ENCODE results near the gene IBA57.
A peak's percentile ranks its signal among the peaks of the same experiment; 100 is the strongest.
"Not testable (repeated sequence)": the region's sequence is repeated elsewhere in the genome, so short reads cannot be mapped to it uniquely, and the experiment has no call there.

The IBA57 gene

DNA sequence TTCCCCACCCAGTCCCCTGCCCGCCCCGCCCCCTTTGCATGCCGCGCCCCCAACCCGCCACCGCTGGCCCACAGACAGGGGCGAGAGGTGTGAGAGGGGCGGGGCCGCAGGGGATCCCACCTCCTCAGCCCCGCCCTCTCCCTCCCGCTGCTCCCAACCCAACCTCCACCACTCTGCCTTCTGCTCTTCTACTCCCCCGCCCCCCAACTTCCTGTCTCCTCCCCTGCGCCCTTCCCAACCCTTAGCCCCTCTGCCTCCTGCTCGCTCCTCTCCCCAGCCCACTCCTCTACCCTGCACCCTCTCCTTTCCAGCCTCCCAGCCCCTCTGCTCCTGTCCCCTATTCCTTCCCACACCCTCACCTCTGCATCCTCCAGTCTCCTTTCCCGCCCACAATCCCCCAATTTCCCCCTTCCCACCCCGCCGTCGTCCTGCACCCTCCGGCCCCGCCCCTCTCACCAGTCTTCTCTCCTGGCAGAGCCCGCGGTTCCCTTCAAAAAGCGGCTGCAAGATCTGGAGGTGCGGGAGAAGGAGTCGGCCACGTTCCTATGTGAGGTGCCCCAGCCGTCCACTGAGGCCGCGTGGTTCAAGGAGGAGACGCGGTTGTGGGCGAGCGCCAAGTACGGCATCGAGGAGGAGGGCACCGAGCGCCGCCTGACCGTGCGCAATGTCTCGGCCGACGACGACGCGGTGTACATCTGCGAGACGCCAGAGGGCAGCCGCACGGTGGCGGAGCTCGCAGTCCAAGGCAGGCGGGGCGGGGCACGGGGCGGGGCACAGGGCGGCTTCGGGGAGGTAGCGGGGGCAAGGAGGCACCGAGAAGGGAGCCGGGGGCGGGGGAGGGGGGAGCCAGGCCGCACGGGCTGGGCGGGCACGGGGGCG is 47.6 kb downstream of the IBA57 start:
- DNase-seq (ENCODE audit: low read depth): peak; percentile 73

GRCh38 chr1:228213917-228214808 is 48.6 kb downstream of the IBA57 start:
- DNase-seq (ENCODE audit: low read depth): no peak

DNA sequence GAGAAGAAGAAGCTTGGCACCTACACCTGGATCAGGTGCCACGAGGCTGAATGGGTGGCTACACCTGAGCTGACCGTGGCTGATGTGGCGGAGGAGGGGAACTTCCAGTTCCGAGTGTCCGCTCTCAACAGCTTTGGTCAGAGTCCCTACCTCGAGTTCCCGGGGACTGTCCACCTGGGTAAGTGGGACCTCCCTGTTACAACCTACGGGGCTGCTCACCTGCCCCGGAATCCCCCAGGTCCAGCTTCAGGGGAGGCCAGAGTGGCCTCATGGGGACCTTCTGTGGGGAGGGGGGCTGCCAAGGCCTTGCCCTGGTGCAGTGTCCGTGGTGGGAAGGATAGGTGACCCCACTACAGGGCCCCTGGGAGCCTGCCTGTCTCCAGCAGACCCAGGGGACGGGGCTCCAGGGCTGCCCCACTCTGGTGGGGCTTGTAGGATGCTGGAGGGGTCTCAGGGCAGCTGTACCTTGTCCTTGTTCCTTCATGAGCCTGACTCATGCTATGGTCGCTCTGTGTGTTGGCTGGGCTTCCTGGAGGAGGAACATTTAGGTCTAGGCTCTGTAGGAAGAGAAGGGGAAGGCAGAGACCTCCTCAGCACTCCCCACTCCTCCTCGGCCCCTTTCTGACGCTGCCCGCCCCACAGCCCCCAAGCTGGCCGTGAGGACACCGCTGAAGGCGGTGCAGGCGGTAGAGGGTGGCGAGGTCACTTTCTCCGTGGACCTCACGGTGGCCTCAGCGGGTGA is 49.5 kb downstream of the IBA57 start:
- DNase-seq (ENCODE audit: low read depth): no peak

GRCh38 chr1:228215663-228216116 is 50.1 kb downstream of the IBA57 start:
- no peak for DNase-seq (ENCODE audit: low read depth)

- no peak for DNase-seq (ENCODE audit: low read depth)
Observed at GRCh38 chr1:228216371-228217320, 51.0 kb downstream of the IBA57 start.

DNA sequence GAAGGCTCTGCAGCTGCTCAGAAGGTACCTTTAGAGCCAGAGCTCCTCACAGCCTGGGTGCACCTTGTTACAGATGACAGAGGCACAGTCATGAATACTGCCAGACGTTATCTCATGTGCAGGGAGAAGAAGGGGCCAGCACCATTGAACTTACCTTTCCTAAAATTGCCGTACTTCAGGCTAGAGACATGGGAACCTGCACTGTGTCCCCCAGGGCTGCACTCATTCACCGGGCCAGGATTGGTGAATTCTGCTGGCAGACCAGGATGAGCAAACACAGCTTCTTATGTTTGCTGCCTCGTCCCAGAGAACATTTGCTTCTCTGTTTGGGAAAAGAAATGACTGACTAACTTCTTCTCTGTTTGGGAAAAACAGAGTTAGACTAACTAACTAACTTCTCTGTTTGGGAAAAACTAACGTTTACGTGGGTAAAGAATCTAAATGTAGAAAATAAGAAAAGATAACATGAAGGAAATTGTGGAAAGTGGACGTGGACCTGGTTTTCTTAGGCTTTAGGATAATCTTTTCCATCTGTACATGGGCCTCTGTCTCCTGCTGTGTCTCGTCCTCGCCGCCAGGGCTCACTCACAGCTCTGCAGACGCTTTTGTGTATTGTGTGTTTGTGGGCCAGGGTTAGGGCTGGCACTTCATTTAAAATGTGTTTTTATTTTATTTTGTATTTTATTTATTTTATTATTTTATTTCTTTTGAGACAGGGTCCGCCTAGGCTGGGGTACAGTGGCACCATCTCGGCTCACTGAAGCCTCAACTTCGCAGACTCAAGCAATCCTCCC is 52.1 kb downstream of the IBA57 start:
- DNase-seq (ENCODE audit: low read depth): no peak

DNA sequence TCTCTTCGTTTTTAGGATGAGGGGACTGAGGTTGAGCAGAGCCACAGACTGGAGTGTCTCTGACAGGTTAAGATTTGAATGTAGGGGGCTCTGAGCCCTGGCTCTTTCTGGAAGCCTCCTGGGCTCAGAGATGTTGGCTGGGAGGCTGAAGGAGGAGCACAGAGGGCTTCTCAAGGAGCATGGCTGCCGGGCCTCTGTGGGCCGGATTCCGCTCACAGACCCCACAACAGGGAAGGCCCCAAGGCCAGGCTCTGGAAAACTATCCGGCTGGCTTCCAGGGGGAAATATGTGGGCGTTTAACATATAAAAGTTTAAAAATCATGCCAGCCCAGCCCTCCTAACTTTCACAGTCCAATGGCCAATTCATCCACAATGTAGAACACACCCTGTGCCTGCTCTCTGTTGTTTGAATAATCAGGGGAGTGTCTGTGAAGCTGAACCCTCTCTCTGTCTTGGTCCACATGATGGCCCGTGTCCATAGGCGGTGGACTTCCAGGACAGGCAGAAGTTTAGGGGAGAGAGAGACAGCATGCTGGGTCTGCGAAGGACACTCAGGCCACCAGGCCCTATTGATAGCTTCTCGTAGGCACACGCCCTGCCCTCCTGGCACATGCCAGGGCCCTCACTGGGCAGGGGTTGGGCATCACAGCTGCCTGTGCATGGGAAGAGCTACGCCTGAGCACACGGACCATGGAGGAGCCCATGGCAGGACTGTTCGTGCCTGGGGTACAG is 53.1 kb downstream of the IBA57 start:
- no peak for DNase-seq (ENCODE audit: low read depth)

DNA sequence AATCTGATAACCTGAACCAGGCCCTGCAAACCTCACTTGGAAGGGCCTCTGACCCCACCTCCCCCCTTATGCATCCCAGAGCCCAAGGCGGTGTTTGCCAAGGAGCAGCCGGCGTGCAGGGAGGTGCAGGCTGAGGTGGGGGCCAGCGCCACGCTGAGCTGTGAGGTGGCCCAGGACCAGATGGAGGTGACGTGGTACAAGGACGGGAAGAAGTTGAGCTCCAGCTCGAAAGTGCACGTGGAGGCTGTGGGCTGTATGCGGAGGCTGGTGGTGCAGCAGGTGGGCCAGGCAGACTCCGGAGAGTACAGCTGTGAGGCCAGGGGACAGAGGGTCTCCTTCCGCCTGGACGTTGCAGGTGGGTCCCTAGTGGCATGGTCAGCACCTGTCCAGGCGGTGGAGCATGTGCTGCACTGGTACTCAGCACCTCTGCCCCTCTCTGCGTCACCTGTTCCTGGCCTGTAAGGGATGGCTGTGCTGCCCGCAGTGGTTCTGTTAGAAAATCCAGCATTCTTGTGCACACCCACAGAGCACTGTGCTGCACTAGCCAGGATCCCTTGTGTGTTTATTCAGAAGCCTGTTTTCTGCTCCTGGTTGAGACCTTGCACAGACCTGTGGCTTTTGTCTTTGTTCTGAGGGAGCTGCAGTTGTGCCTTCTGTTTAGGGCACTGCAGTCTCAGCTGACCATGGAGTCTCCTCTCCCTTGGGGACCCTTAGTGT is 53.8 kb downstream of the IBA57 start:
- no peak for DNase-seq (ENCODE audit: low read depth)

- DNase-seq (ENCODE audit: low read depth): no peak
Observed at GRCh38 chr1:228219962-228220780, 54.6 kb downstream of the IBA57 start.

DNA sequence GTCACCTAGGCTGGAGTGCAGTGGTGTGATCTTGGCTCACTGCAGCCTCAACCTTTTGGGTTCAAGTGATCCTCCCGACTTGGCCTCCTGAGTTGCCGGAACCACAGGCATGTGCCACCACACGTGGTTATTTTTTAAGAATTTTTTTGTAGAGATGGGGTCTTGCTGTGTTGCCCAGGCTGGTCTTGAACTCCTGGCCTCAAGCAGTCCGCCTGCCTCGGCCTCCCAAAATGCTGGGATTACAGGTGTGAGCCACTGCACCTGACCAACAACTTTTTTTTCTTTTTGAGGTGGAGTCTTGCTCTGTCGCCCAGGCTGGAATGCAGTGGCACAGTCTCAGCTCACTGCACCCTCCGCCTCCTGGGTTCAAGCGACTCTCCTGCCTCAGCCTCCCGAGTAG is 55.5 kb downstream of the IBA57 start:
- not testable (repeated sequence) for DNase-seq (ENCODE audit: low read depth)

GRCh38 chr1:228222548-228222947 is 56.9 kb downstream of the IBA57 start:
- DNase-seq (ENCODE audit: low read depth): no peak

DNA sequence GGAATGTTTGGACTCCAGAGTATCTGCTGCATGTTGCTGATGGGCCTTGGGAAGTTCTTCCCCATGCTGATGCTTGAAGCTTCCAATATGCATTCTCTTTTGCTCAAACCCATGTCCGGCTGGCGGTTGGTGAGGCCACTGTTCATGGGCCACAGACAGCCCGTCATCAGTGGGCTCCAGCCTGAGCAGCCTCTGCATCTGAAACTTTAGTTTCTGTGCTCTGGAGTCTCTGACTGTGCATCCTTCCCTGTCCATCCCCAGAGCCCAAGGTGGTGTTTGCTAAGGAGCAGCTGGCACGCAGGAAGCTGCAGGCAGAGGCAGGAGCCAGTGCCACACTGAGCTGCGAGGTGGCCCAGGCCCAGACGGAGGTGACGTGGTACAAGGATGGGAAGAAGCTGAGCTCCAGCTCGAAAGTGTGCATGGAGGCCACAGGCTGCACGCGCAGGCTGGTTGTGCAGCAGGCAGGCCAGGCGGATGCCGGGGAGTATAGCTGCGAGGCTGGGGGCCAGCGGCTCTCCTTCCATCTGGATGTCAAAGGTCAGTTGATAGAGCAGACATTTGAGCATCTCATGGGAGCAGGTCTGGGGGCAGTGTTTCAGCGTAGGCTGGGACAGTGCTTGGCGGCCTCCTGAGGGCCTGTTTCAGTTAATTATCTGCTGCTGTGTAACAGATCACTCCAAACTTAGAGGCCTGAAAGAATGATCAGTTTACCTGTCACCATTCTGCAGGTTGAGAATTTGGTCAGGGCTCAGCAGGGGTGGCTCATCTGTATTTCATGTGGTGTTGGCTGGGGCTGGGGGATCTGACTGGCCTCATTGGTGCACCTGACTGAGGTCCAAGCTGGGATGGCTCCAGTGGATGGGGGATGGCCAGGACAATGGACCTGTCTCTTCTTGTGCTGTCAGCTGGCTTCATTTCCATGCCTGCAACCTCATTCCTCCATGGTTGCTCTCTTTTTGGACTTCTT is 58.9 kb downstream of the IBA57 start:
- no peak for DNase-seq (ENCODE audit: low read depth)

- no peak for DNase-seq (ENCODE audit: low read depth)
Observed at GRCh38 chr1:228225165-228225710, 59.6 kb downstream of the IBA57 start.

- no peak for DNase-seq (ENCODE audit: low read depth)
Observed at GRCh38 chr1:228225740-228226139, 60.1 kb downstream of the IBA57 start.

DNA sequence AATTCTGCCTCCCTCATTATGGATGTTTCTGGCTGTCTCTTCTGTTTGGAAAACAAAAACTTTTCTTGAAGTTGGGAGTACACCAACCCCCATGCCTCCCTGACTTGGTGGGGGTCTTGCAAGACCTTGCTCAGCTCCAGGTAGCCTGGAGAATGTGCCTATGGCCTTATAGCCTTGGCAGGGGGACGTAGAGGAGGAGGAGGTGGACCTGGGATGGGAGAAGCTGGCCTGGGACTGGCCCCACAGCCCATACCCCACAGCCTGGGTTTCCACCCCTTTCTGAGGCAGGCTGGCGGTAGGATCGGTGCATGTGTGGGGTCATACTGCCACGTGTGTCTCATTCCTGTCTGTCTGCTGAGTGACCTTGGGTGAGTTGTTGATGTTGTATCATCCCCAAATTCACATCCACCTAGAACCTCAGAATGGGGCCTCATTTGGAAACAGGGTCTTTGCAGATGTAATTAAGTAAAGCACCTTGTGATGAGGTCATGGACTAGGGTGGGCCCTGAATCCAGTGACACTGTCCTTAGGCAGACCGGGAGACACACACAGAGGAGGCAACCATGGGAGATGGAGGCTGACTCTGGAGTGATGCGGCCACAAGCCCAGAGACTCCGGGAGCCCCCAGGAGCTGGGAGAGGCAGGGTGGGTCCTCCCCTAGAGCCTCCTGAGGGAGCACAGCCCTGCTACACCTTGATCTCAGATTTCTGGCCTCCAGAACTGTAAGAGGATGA is 60.7 kb downstream of the IBA57 start:
- no peak for DNase-seq (ENCODE audit: low read depth)

Measured in amniotic epithelial cell (primary cell).